A549 (cell line): ENCODE results near the gene DFFB. TPM values are rescaled to one million over a fixed set of nuclear protein-coding genes. Genes with fewer than 3 reads are reported as not detected.

Experiments used
- ATAC-seq, 2 experiments: fragments of 200-7000 bp in 1 of 2; fragments of >200 bp in 1 of 2; cut with Nextera tagmentation in 1 of 2; cut with Tn5 transposase in 1 of 2; 3 replicates each; pipeline versions ENCODE4 v1.8.0 to v1.9.1; 2018 to 2020; ENCODE audit warnings: mild to moderate bottlenecking in 1 of 2, moderate library complexity in 1 of 2
- CTCF ChIA-PET: fragments of 300-600 bp; sonication (Branson Sonifier 250); formaldehyde crosslinking; extraction: SDS; loops from one replicate; lab custom pipeline; 2021; ENCODE audit warnings: antibody characterized with exemption, inconsistent platforms; lab: Yijun Ruan, JAX
- POLR2A ChIA-PET: fragments of 350-600 bp; formaldehyde crosslinking; extraction: SDS; loops from one replicate; lab custom pipeline; 2021; ENCODE audit warnings: antibody characterized with exemption, inconsistent platforms; lab: Yijun Ruan, JAX
- DNase-seq, 2 experiments: peaks; one replicate each; pipeline versions ENCODE4 v3.0.0 to v3.0.0-alpha.2; 2011 to 2016; ENCODE audit warnings: low read depth in 1 of 2, low spot score in 1 of 2
- FAIRE-seq: peaks from 2 replicates; lab custom pipeline; 2011; peaks lifted over from hg19 to GRCh38; lab: Jason Lieb, UNC
- H3K27ac ChIP-seq, 2 experiments: fragments of >200 bp; sonication (Bioruptor Twin); formaldehyde crosslinking; 3 replicates each; pipeline ENCODE4 v1.5.1; 2016 to 2017
- H3K4me1 ChIP-seq: fragments of >200 bp; sonication (Bioruptor Twin); formaldehyde crosslinking; 3 replicates; pipeline ENCODE4 v1.6.1; 2016
- H3K4me2 ChIP-seq: fragments of >200 bp; sonication (Bioruptor Twin); formaldehyde crosslinking; 3 replicates; pipeline ENCODE4 v1.6.1; 2016
- H3K4me3 ChIP-seq: fragments of >200 bp; sonication (Bioruptor Twin); formaldehyde crosslinking; 3 replicates; pipeline ENCODE4 v1.5.1; 2016
- H3K9me3 ChIP-seq: fragments of >200 bp; sonication (Bioruptor Twin); formaldehyde crosslinking; 3 replicates; pipeline ENCODE4 v1.6.1; 2016
- CBX8 ChIP-seq: fragments of 200-600 bp; sonication (generic); IDR thresholded peaks from 2 replicates; pipeline ENCODE4 v1.6.1; 2016
- CEBPB ChIP-seq, 2 experiments: fragments of >200 bp in 1 of 2; sonication (Bioruptor Twin) in 1 of 2; formaldehyde crosslinking in 1 of 2; IDR thresholded peaks; 2 replicates each; pipeline ENCODE4 v1.6.1; 2012 to 2016
- CHD2 ChIP-seq: fragments of 150-350 bp; IDR thresholded peaks from 2 replicates; pipeline ENCODE4 v1.6.1; 2014; ENCODE audit warnings: low read length; ENCODE audit not compliant: partially characterized antibody
- EHF ChIP-seq: fragments of 250-450 bp; sonication (Bioruptor Pico); IDR thresholded peaks from 2 replicates; pipeline ENCODE4 v1.5.0; 2020; ENCODE audit warnings: mild to moderate bottlenecking
- EHMT2 ChIP-seq: fragments of 200-600 bp; sonication (generic); IDR thresholded peaks from 2 replicates; pipeline ENCODE4 v1.6.1; 2016; ENCODE audit warnings: antibody characterized with exemption, low read depth, mild to moderate bottlenecking, moderate library complexity
- EP300 ChIP-seq, 2 experiments: fragments of >200 bp; sonication (Bioruptor Twin); formaldehyde crosslinking; IDR thresholded peaks; 2 replicates in 1 of 2; 3 replicates in 1 of 2; pipeline ENCODE4 v1.6.1; 2016 to 2017
- ESRRA ChIP-seq: fragments of 150-350 bp; IDR thresholded peaks from 2 replicates; pipeline ENCODE4 v1.6.1; 2014; ENCODE audit warnings: mild to moderate bottlenecking, low read length, borderline replicate concordance
- FOSB ChIP-seq: fragments of 250-450 bp; sonication (Bioruptor Pico); IDR thresholded peaks from 2 replicates; pipeline ENCODE4 v1.5.0; 2020; ENCODE audit warnings: mild to moderate bottlenecking, moderate library complexity
- FOSL2 ChIP-seq, 2 experiments: fragments of 450-650 bp in 1 of 2; fragments of >200 bp in 1 of 2; sonication (Bioruptor Twin) in 1 of 2; formaldehyde crosslinking; IDR thresholded peaks; 2 replicates each; pipeline versions ENCODE4 v1.5.0 to v1.6.1; 2016 to 2020; ENCODE audit warnings: mild to moderate bottlenecking in 1 of 2, moderate library complexity in 1 of 2
- FOXS1 ChIP-seq: fragments of 250-450 bp; sonication (Bioruptor Pico); IDR thresholded peaks from 2 replicates; pipeline ENCODE4 v1.5.0; 2020; ENCODE audit warnings: mild to moderate bottlenecking, moderate library complexity
- GATA3 ChIP-seq: IDR thresholded peaks from 2 replicates; pipeline ENCODE4 v1.6.1; 2012; ENCODE audit warnings: borderline replicate concordance
- HOXB13 ChIP-seq: fragments of 250-450 bp; sonication (Bioruptor Pico); IDR thresholded peaks from 2 replicates; pipeline ENCODE4 v1.5.0; 2020; ENCODE audit warnings: low read depth, mild to moderate bottlenecking, moderate library complexity
- MAFK ChIP-seq: fragments of 450-650 bp; IDR thresholded peaks from 2 replicates; pipeline ENCODE4 v1.6.1; 2014; ENCODE audit not compliant: partially characterized antibody
- MAZ ChIP-seq: fragments of 150-350 bp; IDR thresholded peaks from 2 replicates; pipeline ENCODE4 v1.6.1; 2014; ENCODE audit warnings: antibody characterized with exemption, low read depth, low read length, borderline replicate concordance
- MYC ChIP-seq: IDR thresholded peaks from 2 replicates; pipeline ENCODE4 v1.6.1; 2012; ENCODE audit warnings: mild to moderate bottlenecking, inconsistent platforms, low read length, improper control_type of control experiment, borderline replicate concordance
- NFE2L2 ChIP-seq: fragments of 150-350 bp; conservative IDR thresholded peaks from 2 replicates; pipeline ENCODE4 v1.6.1; 2014; ENCODE audit warnings: low read length
- NPAS2 ChIP-seq: fragments of 250-450 bp; sonication (Bioruptor Pico); IDR thresholded peaks from 2 replicates; pipeline ENCODE4 v1.8.0; 2022; ENCODE audit warnings: mild to moderate bottlenecking, moderate library complexity, borderline replicate concordance
- PBX3 ChIP-seq: IDR thresholded peaks from 2 replicates; pipeline ENCODE4 v1.6.1; 2012
- POLR2AphosphoS2 ChIP-seq: conservative IDR thresholded peaks from 2 replicates; pipeline ENCODE4 v1.6.1; 2012; ENCODE audit warnings: low read length, improper control_type of control experiment, inconsistent platforms
- RFX5 ChIP-seq: fragments of 450-650 bp; IDR thresholded peaks from 2 replicates; pipeline ENCODE4 v1.7.1; 2014; ENCODE audit warnings: antibody characterized with exemption, mild to moderate bottlenecking, moderate library complexity
- RNF2 ChIP-seq: fragments of 200-600 bp; sonication (generic); IDR thresholded peaks from 2 replicates; pipeline ENCODE4 v1.6.1; 2016; ENCODE audit warnings: low read depth, mild to moderate bottlenecking, antibody characterized with exemption, moderate library complexity, borderline replicate concordance
- SMC3 ChIP-seq: fragments of >200 bp; sonication (Bioruptor Twin); formaldehyde crosslinking; IDR thresholded peaks from 3 replicates; pipeline ENCODE4 v1.6.1; 2018; ENCODE audit warnings: inconsistent platforms
- SREBF2 ChIP-seq: fragments of 450-650 bp; IDR thresholded peaks from 2 replicates; pipeline ENCODE4 v1.6.1; 2014; ENCODE audit warnings: mild to moderate bottlenecking, moderate library complexity
- ZFP36 ChIP-seq: fragments of 450-650 bp; IDR thresholded peaks from 2 replicates; pipeline ENCODE4 v1.6.1; 2014; ENCODE audit warnings: borderline replicate concordance; ENCODE audit not compliant: partially characterized antibody
- ZNF302 ChIP-seq: fragments of 250-450 bp; sonication (Bioruptor Pico); IDR thresholded peaks from 2 replicates; pipeline ENCODE4 v1.9.0; 2021; ENCODE audit warnings: inconsistent platforms, mild to moderate bottlenecking, moderate library complexity
- WGBS: methylation state at CpG from one replicate; pipeline ENCODE4 v1.1.6; 2017; ENCODE audit errors: missing lambda C conversion rate; 5-methylcytosine and 5-hydroxymethylcytosine counted together
- polyA plus RNA-seq, 4 experiments: library from polyadenylated mRNA; depleted of rRNA in 3 of 4; stranded (reverse); fragments of >200 nt; fragmentation: RNase III in 1 of 4; extraction: RNeasy Plus Mini Kit Qiagen cat#74134 plus additional on column Dnase treatment in 1 of 4; gene quantifications; 2 replicates in 3 of 4; 3 replicates in 1 of 4; pipeline ENCODE4 v1.2.3, GENCODE V29; 2011 to 2017
- TF ChIP-seq, protein P1 (sequence below): fragments of 250-450 bp; sonication (Bioruptor Pico); IDR thresholded peaks from 2 replicates; pipeline ENCODE4 v1.5.0; 2020; ENCODE audit warnings: low read depth, mild to moderate bottlenecking, moderate library complexity
- TF ChIP-seq, protein P2 (sequence below): fragments of 250-450 bp; sonication (Bioruptor Pico); IDR thresholded peaks from 2 replicates; pipeline ENCODE4 v1.5.0; 2021; ENCODE audit warnings: mild to moderate bottlenecking, moderate library complexity, borderline replicate concordance
- TF ChIP-seq, protein P3 (sequence below): fragments of >200 bp; sonication (Bioruptor Twin); formaldehyde crosslinking; IDR thresholded peaks from 3 replicates; pipeline ENCODE4 v1.6.1; 2016

The DFFB gene
- polyA plus RNA-seq, 2 of the 4 experiments (the other 2 are of a cell fraction) = 2.5 to 3.7 TPM

DNA sequence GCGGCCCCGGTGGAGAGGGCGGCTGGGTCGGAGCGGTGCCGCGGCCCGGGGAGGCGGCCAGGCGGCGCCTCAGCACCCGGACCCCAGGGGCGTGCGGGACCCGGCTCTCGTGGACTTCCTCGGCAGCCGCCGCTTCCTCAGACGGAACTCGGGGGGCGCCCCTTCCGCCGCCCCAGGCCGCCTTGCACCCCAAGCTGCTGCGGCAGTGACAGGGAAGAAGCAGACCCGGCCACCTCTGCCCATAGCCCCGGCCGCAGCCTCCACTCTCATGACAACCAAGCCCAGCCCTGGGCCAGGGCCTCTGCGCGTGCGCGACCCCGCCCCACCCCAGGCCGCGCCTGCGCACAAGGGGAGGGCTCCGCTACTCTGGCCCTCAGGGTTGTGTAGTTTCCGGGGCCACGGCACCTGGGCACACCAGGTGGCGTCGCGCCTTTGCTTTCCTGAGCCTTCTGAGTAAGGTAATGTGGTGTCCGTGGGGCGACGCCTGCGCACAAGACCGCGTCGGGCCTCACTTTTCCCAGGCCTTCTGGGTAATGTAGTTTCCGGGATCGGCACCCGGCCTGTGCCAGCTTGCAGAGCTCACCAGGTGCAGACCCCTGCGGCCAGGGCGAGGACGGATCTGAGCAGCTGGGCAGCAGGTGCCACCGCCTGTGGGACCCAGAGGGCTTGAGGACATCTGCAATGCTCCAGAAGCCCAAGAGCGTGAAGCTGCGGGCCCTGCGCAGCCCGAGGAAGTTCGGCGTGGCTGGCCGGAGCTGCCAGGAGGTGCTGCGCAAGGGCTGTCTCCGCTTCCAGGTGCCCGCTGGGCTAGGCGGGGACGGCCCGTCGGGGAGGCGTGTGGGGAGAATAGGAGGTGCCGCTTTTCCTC, at the start of gene DFFB, which contains the start of gene CEP104 (continued):
- TF ChIP-seq, protein P1, sequence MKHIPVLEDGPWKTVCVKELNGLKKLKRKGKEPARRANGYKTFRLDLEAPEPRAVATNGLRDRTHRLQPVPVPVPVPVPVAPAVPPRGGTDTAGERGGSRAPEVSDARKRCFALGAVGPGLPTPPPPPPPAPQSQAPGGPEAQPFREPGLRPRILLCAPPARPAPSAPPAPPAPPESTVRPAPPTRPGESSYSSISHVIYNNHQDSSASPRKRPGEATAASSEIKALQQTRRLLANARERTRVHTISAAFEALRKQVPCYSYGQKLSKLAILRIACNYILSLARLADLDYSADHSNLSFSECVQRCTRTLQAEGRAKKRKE (CRISPR knock-in tag) = no peak
- TF ChIP-seq CBX8 (no peak), RNF2 (no peak), ZFP36 (no peak), ZNF302 (CRISPR knock-in tag) (no peak), FOSL2 (IDR thresholded peaks at IDR 0.05) (no peak), FOSL2 (CRISPR knock-in tag; IDR thresholded peaks at IDR 0.05) (no peak), NPAS2 (no peak), EHMT2 (no peak), FOXS1 (no peak), MAFK (no peak), CHD2 (no peak), SMC3 (no peak), HOXB13 (no peak), POLR2AphosphoS2 (no peak), EP300 (IDR thresholded peaks at IDR 0.05) (no peak), PBX3 (no peak), ESRRA (no peak), MAZ (no peak), FOSB (CRISPR knock-in tag) (no peak), CEBPB (IDR thresholded peaks at IDR 0.05) (no peak), GATA3 (no peak), SREBF2 (no peak)
- TF ChIP-seq, protein P2, sequence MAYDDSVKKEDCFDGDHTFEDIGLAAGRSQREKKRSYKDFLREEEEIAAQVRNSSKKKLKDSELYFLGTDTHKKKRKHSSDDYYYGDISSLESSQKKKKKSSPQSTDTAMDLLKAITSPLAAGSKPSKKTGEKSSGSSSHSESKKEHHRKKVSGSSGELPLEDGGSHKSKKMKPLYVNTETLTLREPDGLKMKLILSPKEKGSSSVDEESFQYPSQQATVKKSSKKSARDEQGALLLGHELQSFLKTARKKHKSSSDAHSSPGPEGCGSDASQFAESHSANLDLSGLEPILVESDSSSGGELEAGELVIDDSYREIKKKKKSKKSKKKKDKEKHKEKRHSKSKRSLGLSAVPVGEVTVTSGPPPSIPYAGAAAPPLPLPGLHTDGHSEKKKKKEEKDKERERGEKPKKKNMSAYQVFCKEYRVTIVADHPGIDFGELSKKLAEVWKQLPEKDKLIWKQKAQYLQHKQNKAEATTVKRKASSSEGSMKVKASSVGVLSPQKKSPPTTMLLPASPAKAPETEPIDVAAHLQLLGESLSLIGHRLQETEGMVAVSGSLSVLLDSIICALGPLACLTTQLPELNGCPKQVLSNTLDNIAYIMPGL (CRISPR knock-in tag) = no peak
- TF ChIP-seq, protein P3, sequence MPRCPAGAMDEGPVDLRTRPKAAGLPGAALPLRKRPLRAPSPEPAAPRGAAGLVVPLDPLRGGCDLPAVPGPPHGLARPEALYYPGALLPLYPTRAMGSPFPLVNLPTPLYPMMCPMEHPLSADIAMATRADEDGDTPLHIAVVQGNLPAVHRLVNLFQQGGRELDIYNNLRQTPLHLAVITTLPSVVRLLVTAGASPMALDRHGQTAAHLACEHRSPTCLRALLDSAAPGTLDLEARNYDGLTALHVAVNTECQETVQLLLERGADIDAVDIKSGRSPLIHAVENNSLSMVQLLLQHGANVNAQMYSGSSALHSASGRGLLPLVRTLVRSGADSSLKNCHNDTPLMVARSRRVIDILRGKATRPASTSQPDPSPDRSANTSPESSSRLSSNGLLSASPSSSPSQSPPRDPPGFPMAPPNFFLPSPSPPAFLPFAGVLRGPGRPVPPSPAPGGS = 0 out of 3 replicates have a peak, but pooled peaks have one; percentile 37
- TF ChIP-seq, all 56 proteins: peak for 8

GRCh38 chr1:3807769-3808168, 49.5 kb upstream of the DFFB start:
- POLR2A ChIA-PET = no interaction called here

More at GRCh38 chr1:3807769-3808168, 49.5 kb upstream of the DFFB start:
- CTCF ChIA-PET = no interaction called here
- H3K9me3 ChIP-seq = no peaks in the 10 kb centered on the region
- TF ChIP-seq POLR2AphosphoS2 = no peak
- TF ChIP-seq NFE2L2 = no peak
- no peak for TF ChIP-seq MYC
- TF ChIP-seq RFX5 = no peak
- TF ChIP-seq FOSL2 (IDR thresholded peaks at IDR 0.05) = no peak
- TF ChIP-seq FOSL2 (CRISPR knock-in tag; IDR thresholded peaks at IDR 0.05) = no peak
- no peak for TF ChIP-seq EHF
- H3K27ac ChIP-seq = no peak overlapping the region
- ATAC-seq (no peak), DNase-seq (no peak), FAIRE-seq (no peak)
- no peak overlapping the region for H3K4me2 ChIP-seq
- H3K4me3 ChIP-seq = no peak overlapping the region
- H3K4me1 ChIP-seq = 0 out of 3 replicates have a peak, but pooled peaks cover 3% of the 10 kb centered on the region
- WGBS = 65% methylated on average over 4 of the region's 5 CpGs
